HCT116 (cell line): ENCODE measurements around the gene CADPS2. TPM values are rescaled to one million over a fixed set of nuclear protein-coding genes. Genes with fewer than 3 reads are reported as not detected.

Experiments
- ATAC-seq: fragments of 200-7000 bp; cut with Tn5 transposase; 2 replicates; pipeline ENCODE4 v1.9.1; 2020; ENCODE audit warnings: mild to moderate bottlenecking, moderate library complexity
- BruUV-seq: library from RNA; stranded (reverse); fragments of 400-500 nt; replicated peaks from 2 replicates; lab custom pipeline; 2021; lab: Mats Ljungman, UMichigan
- CTCF ChIA-PET: fragments of 300-600 bp; sonication (Branson Sonifier 250); formaldehyde crosslinking; loops from one replicate; lab custom pipeline; 2021; ENCODE audit warnings: antibody characterized with exemption; lab: Charles Lee
- POLR2A ChIA-PET: fragments of 300-600, 350-600 bp; sonication (Branson Sonifier 250); formaldehyde crosslinking; loops from one replicate; lab custom pipeline; 2021; ENCODE audit warnings: antibody characterized with exemption; lab: Charles Lee
- RAD21 ChIA-PET, 2 experiments: fragments of 300-600 bp; sonication (Branson Sonifier 250); formaldehyde crosslinking; loops; one replicate each; lab custom pipeline; 2023; ENCODE audit warnings: low total read pairs in 2 of 2; ENCODE audit not compliant: uncharacterized antibody in 2 of 2, unreplicated experiment in 2 of 2, low non-redundant PET in 1 of 2; lab: Charles Lee
- DNase-seq: peaks from one replicate; pipeline ENCODE4 v3.0.0-alpha.2; 2010; ENCODE audit warnings: low read depth, low spot score
- H2AFZ ChIP-seq: fragments of 200-600 bp; shearing (Covaris generic), sonication (generic); 2 replicates; pipeline ENCODE4 v1.6.1; 2017; ENCODE audit warnings: low read depth, mixed run types, mixed read lengths, antibody characterized with exemption, low read length; ENCODE audit not compliant: poor library complexity, severe bottlenecking
- H3K27ac ChIP-seq: 2 replicates; pipeline ENCODE4 v1.5.1; 2012; ENCODE audit warnings: low read depth, low read length
- H3K27me3 ChIP-seq: fragments of 200-600 bp; sonication (generic); 2 replicates; pipeline ENCODE4 v1.6.1; 2016; ENCODE audit warnings: mixed run types, low read length, mixed read lengths; ENCODE audit not compliant: insufficient read depth
- H3K36me3 ChIP-seq, 2 experiments: fragments of 200-500 bp in 1 of 2; fragments of 200-600 bp in 1 of 2; sonication (Bioruptor generic) in 1 of 2; sonication (generic) in 1 of 2; 2 replicates each; pipeline versions ENCODE4 v1.5.1 to v1.6.1; 2014 to 2016; ENCODE audit warnings: low read length in 2 of 2, inconsistent platforms in 1 of 2, mixed read lengths in 1 of 2, mixed run types in 1 of 2; ENCODE audit not compliant: insufficient read depth in 2 of 2, control insufficient read depth in 1 of 2
- H3K4me1 ChIP-seq, 2 experiments: fragments of 200-600 bp in 1 of 2; sonication (generic) in 1 of 2; 2 replicates each; pipeline versions ENCODE4 v1.5.1 to v1.6.1; 2012 to 2017; ENCODE audit warnings: low read length in 2 of 2, inconsistent platforms in 1 of 2, mild to moderate bottlenecking in 1 of 2, mixed read lengths in 1 of 2, mixed run types in 1 of 2, moderate library complexity in 1 of 2; ENCODE audit not compliant: insufficient read depth in 2 of 2, control insufficient read depth in 1 of 2
- H3K4me2 ChIP-seq: fragments of 200-600 bp; sonication (generic); 2 replicates; pipeline ENCODE4 v1.6.1; 2017; ENCODE audit warnings: mixed run types, low read length, mixed read lengths
- H3K4me3 ChIP-seq, 2 experiments: fragments of 200-600 bp in 1 of 2; sonication (generic) in 1 of 2; replicated peaks in 1 of 2; 2 replicates each; pipeline ENCODE4 v1.5.1; 2011 to 2016; ENCODE audit warnings: low read length in 2 of 2, control low read depth in 1 of 2, low read depth in 1 of 2, mild to moderate bottlenecking in 1 of 2, mixed read lengths in 1 of 2, mixed run types in 1 of 2
- H3K79me2 ChIP-seq: fragments of 200-600 bp; sonication (generic); 2 replicates; pipeline ENCODE4 v1.6.1; 2017; ENCODE audit warnings: mild to moderate bottlenecking, mixed run types, low read length, moderate library complexity, mixed read lengths; ENCODE audit not compliant: insufficient read depth
- H3K9ac ChIP-seq: fragments of 200-600 bp; sonication (generic); 2 replicates; pipeline ENCODE4 v1.6.1; 2016; ENCODE audit warnings: low read length, mixed read lengths
- H3K9me2 ChIP-seq: fragments of 200-600 bp; sonication (generic), shearing (Covaris generic); 2 replicates; pipeline ENCODE4 v1.6.1; 2017; ENCODE audit warnings: mixed run types, mild to moderate bottlenecking, moderate library complexity; ENCODE audit not compliant: insufficient read depth
- H3K9me3 ChIP-seq, 2 experiments: fragments of 200-500 bp in 1 of 2; fragments of 200-600 bp in 1 of 2; sonication (Bioruptor generic) in 1 of 2; sonication (generic) in 1 of 2; 2 replicates each; pipeline ENCODE4 v1.6.1; 2014 to 2017; ENCODE audit warnings: low read length in 2 of 2, mixed read lengths in 2 of 2, inconsistent platforms in 1 of 2, low read depth in 1 of 2, mild to moderate bottlenecking in 1 of 2, mixed run types in 1 of 2, moderate library complexity in 1 of 2; ENCODE audit not compliant: control insufficient read depth in 1 of 2, insufficient read depth in 1 of 2
- H4K20me1 ChIP-seq: fragments of 200-600 bp; sonication (generic), shearing (Covaris generic); 2 replicates; pipeline ENCODE4 v1.6.1; 2017; ENCODE audit warnings: mixed run types, mild to moderate bottlenecking, moderate library complexity; ENCODE audit not compliant: insufficient read depth
- CBX3 ChIP-seq: IDR thresholded peaks from 2 replicates; pipeline ENCODE4 v1.6.1; 2012; ENCODE audit warnings: low read depth
- EZH2phosphoT487 ChIP-seq: fragments of 200-600 bp; IDR thresholded peaks from 2 replicates; pipeline ENCODE4 v1.6.1; 2018; ENCODE audit warnings: antibody characterized with exemption, borderline replicate concordance
- FOSL1 ChIP-seq: IDR thresholded peaks from 2 replicates; pipeline ENCODE4 v1.6.1; 2012; ENCODE audit warnings: low read depth
- POLR2A ChIP-seq: IDR thresholded peaks from 2 replicates; pipeline ENCODE4 v1.7.0; 2011; ENCODE audit warnings: borderline replicate concordance; ENCODE audit not compliant: insufficient read depth, insufficient read length; ENCODE audit errors: extremely low read depth
- SIN3A ChIP-seq: IDR thresholded peaks from 2 replicates; pipeline ENCODE4 v1.6.1; 2012; ENCODE audit warnings: low read depth
- SP1 ChIP-seq: IDR thresholded peaks from 2 replicates; pipeline ENCODE4 v1.6.1; 2012; ENCODE audit warnings: low read depth
- ZFX ChIP-seq: fragments of 450-650 bp; IDR thresholded peaks from 2 replicates; pipeline ENCODE4 v1.6.1; 2017
- ZNF274 ChIP-seq: fragments of 200-500 bp; sonication (Bioruptor generic); IDR thresholded peaks from 2 replicates; pipeline ENCODE4 v1.6.1; 2014; ENCODE audit warnings: mild to moderate bottlenecking, low read depth, low read length, inconsistent platforms
- intact Hi-C: fragments of 100-400 bp; cut with micrococcal nuclease; formaldehyde crosslinking; loops from 2 replicates; pipeline ENCODE4 v1.10.0; 2022
- total RNA-seq: library from RNA; stranded (reverse); gene quantifications from one replicate; pipeline ENCODE4 v1.2.1, GENCODE V29; 2021; ENCODE audit not compliant: unreplicated experiment
- TF ChIP-seq, protein P1 (sequence below): IDR thresholded peaks from 2 replicates; pipeline ENCODE4 v1.6.1; 2012; ENCODE audit warnings: low read depth

Gene CADPS2
- total RNA-seq, 1 experiment from 2014 or later = 7.5 TPM

DNA sequence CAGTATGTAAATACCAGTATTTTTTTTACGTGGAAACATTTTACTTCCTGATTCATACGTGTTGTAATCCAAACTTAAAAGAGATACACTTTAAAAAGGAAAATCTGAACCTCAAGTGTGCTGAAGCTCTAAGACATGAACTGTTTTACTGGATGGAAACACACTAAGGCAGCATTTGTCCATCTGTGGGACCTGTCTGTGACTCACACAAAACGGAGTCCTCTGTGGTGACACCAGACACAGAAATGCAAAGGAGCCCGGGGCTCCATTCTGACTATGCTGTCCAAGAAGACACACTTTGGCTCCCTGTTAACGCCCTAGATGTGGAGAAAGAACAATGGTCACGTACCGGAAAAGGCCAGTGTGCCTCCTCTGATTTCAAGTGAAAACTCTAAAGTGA is 211.2 kb downstream of the CADPS2 start:
- no peak overlapping the region for H3K9ac ChIP-seq
- H3K9me3 ChIP-seq = no peaks in the 10 kb centered on the region
- DNase-seq (no peak), ATAC-seq (no peak)
- peaks cover 14 to 18% of the 10 kb centered on the region in 2 experiments; a peak in 3 of 4 replicates for H3K4me1 ChIP-seq
- H3K27me3 ChIP-seq = no peaks in the 10 kb centered on the region
- H3K4me2 ChIP-seq = no peak overlapping the region
- TF ChIP-seq, protein P1, sequence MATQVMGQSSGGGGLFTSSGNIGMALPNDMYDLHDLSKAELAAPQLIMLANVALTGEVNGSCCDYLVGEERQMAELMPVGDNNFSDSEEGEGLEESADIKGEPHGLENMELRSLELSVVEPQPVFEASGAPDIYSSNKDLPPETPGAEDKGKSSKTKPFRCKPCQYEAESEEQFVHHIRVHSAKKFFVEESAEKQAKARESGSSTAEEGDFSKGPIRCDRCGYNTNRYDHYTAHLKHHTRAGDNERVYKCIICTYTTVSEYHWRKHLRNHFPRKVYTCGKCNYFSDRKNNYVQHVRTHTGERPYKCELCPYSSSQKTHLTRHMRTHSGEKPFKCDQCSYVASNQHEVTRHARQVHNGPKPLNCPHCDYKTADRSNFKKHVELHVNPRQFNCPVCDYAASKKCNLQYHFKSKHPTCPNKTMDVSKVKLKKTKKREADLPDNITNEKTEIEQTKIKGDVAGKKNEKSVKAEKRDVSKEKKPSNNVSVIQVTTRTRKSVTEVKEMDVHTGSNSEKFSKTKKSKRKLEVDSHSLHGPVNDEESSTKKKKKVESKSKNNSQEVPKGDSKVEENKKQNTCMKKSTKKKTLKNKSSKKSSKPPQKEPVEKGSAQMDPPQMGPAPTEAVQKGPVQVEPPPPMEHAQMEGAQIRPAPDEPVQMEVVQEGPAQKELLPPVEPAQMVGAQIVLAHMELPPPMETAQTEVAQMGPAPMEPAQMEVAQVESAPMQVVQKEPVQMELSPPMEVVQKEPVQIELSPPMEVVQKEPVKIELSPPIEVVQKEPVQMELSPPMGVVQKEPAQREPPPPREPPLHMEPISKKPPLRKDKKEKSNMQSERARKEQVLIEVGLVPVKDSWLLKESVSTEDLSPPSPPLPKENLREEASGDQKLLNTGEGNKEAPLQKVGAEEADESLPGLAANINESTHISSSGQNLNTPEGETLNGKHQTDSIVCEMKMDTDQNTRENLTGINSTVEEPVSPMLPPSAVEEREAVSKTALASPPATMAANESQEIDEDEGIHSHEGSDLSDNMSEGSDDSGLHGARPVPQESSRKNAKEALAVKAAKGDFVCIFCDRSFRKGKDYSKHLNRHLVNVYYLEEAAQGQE = no peak
- TF ChIP-seq FOSL1 (no peak), ZFX (no peak), SIN3A (no peak), CBX3 (no peak), SP1 (no peak), ZNF274 (no peak), POLR2A (no peak), EZH2phosphoT487 (no peak)
- POLR2A ChIA-PET = no interaction called here
- intact Hi-C loops = no loop called here
- H2AFZ ChIP-seq = no peak overlapping the region
- no peaks in the 10 kb centered on the region for H3K36me3 ChIP-seq
- no peaks in the 10 kb centered on the region for H3K9me2 ChIP-seq
- RAD21 ChIA-PET = no interaction called here
- H3K79me2 ChIP-seq = no peaks in the 10 kb centered on the region
- CTCF ChIA-PET = no interaction called here
- BruUV-seq = no TSS peak
- H4K20me1 ChIP-seq = no peaks in the 10 kb centered on the region
- H3K4me3 ChIP-seq = no peak overlapping the region
- H3K27ac ChIP-seq = no peak overlapping the region
